Fibroblast of skin of scalp (primary cell): ENCODE data around the gene FGG. TPM values are rescaled to one million over a fixed set of nuclear protein-coding genes. Genes with fewer than 3 reads are reported as not detected.

Experiments
- DNase-seq: peaks from one replicate; pipeline ENCODE4 v3.0.0-alpha.2; 2013
- polyA plus RNA-seq, 2 experiments: library from polyadenylated mRNA; unstranded; fragments of 120-200 nt; gene quantifications; one replicate each; pipeline ENCODE4 v1.2.1, GENCODE V29; 2013; ENCODE audit not compliant: insufficient read length in 2 of 2

The FGG gene
- polyA plus RNA-seq (2013, experiment 1 of 2; ENCODE audit: insufficient read length), result not detected
- 1.1 TPM for polyA plus RNA-seq (2013, experiment 2 of 2; ENCODE audit: insufficient read length)

GRCh38 chr4:154612472-154613414, at the start of gene FGG:
Gene FGG (minus strand): TSS chr4:154612656. CDS start chr4:154612609, 47 bp downstream.
- DNase-seq, result no peak

- DNase-seq, result no peak
Observed at GRCh38 chr4:154660052-154660451, 47.6 kb upstream of the FGG start.

GRCh38 chr4:154658680-154659405, 46.4 kb upstream of the FGG start:
- no peak for DNase-seq

GRCh38 chr4:154643493-154643892, 31.0 kb upstream of the FGG start:
- no peak for DNase-seq

GRCh38 chr4:154642373-154643009, 30.0 kb upstream of the FGG start:
- no peak for DNase-seq

GRCh38 chr4:154640999-154641398, 28.5 kb upstream of the FGG start:
- no peak for DNase-seq

- DNase-seq, result no peak
Observed at GRCh38 chr4:154634058-154634457, 21.6 kb upstream of the FGG start.

GRCh38 chr4:154631828-154632227, 19.4 kb upstream of the FGG start:
- no peak for DNase-seq

- no peak for DNase-seq
Observed at GRCh38 chr4:154630324-154630723, 17.9 kb upstream of the FGG start.

GRCh38 chr4:154626793-154627484, 14.5 kb upstream of the FGG start:
- DNase-seq, result peak; percentile 52

GRCh38 chr4:154625971-154626370, 13.5 kb upstream of the FGG start:
- DNase-seq, result no peak

- DNase-seq, result no peak
Observed at GRCh38 chr4:154623995-154624394, 11.5 kb upstream of the FGG start.

GRCh38 chr4:154623436-154623835, 11.0 kb upstream of the FGG start:
- no peak for DNase-seq

GRCh38 chr4:154622598-154622997, 10.1 kb upstream of the FGG start:
- peak; percentile 38 for DNase-seq

GRCh38 chr4:154620111-154620510, 7.7 kb upstream of the FGG start:
- DNase-seq, result no peak

- DNase-seq, result peak; percentile 43
Observed at GRCh38 chr4:154618708-154619315, 6.4 kb upstream of the FGG start.

GRCh38 chr4:154617820-154618317, 5.4 kb upstream of the FGG start:
- DNase-seq, result no peak

GRCh38 chr4:154616731-154617130, 4.3 kb upstream of the FGG start:
- DNase-seq, result no peak

- no peak for DNase-seq
Observed at GRCh38 chr4:154616287-154616686, 3.8 kb upstream of the FGG start.

GRCh38 chr4:154615211-154615610, 2.8 kb upstream of the FGG start:
- no peak for DNase-seq

- no peak for DNase-seq
Observed at GRCh38 chr4:154614306-154614705, 1.9 kb upstream of the FGG start.

- DNase-seq, result no peak
Observed at GRCh38 chr4:154611833-154612232, 623 bp downstream of the FGG start.
